Activated CD8-positive, alpha-beta T cell treated with anti-CD3 and anti-CD28 coated beads, Interleukin-2, amount 10 ng/mL, durations not matched to agents 7 days and 5 days (primary cell): ENCODE results near the gene ELMO1. TPM values are rescaled to one million over a fixed set of nuclear protein-coding genes. Genes with fewer than 3 reads are reported as not detected.

Experiments used
- ATAC-seq: fragments of 150-1000 bp; cut with Tn5 transposase; one replicate; pipeline ENCODE4 v1.10.0; 2021; ENCODE audit warnings: moderate library complexity
- CTCF ChIA-PET: fragments of 350-600 bp; sonication (Branson Sonifier 250); formaldehyde crosslinking; loops from one replicate; lab custom pipeline; 2021; ENCODE audit warnings: antibody characterized with exemption; lab: Charles Lee
- POLR2A ChIA-PET: fragments of 350-600 bp; sonication (Branson Sonifier 250); formaldehyde crosslinking; loops from one replicate; lab custom pipeline; 2021; ENCODE audit warnings: antibody characterized with exemption; lab: Charles Lee
- DNase-seq: peaks from one replicate; pipeline ENCODE4 v3.0.0-alpha.2; 2020
- H3K27ac Mint-ChIP-seq: one replicate; pipeline ENCODE4 v1.8.0; 2021; ENCODE audit warnings: mild to moderate bottlenecking, mixed read lengths
- H3K27me3 Mint-ChIP-seq: one replicate; pipeline ENCODE4 v1.8.0; 2021; ENCODE audit warnings: low read depth, mixed read lengths
- H3K36me3 Mint-ChIP-seq: one replicate; pipeline ENCODE4 v1.8.0; 2021; ENCODE audit warnings: low read depth, mixed read lengths
- H3K4me1 Mint-ChIP-seq: one replicate; pipeline ENCODE4 v1.8.0; 2021; ENCODE audit warnings: low read depth, mixed read lengths
- H3K4me3 Mint-ChIP-seq: one replicate; pipeline ENCODE4 v1.8.0; 2021; ENCODE audit warnings: mild to moderate bottlenecking, mixed read lengths
- H3K9me3 Mint-ChIP-seq: one replicate; pipeline ENCODE4 v1.8.0; 2022; ENCODE audit warnings: mixed read lengths; ENCODE audit not compliant: insufficient read depth
- total RNA-seq, 2 experiments: library from RNA; stranded (reverse); gene quantifications; one replicate each; pipeline ENCODE4 v1.2.3, GENCODE V29; 2021

The ELMO1 gene
- total RNA-seq, 2 experiments from 2014 or later: 64.0 to 68.5 TPM

DNA sequence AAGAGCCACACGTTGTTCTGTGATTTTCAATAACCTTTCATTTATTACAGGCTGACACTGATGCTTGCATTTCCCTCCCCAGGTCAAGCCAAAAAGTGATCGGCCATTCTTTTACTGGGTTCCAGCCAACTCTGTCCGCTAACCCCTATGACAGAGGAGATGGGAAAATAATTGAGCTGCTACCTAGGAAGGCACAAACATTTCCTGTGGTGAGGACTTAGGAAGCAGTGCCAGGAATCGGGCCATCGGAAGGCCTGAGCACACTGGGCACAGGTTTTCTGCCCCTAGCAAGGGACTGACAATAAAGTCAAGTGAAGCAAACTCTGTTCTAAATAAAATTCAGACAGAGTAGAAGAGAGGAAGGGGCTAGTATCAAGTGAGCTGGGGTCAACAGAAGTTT lies 411.4 kb downstream of the ELMO1 start:
- Mint-ChIP-seq H3K4me3 (no peak overlapping the region), H3K27ac (no peak overlapping the region), H3K36me3 (peaks cover 32% of the 10 kb centered on the region), H3K9me3 (peaks cover 14% of the 10 kb centered on the region), H3K4me1 (peaks cover 4% of the 10 kb centered on the region), H3K27me3 (no peaks in the 10 kb centered on the region)
- DNase-seq: no peak
- CTCF ChIA-PET: no interaction called here
- no peak for ATAC-seq
- POLR2A ChIA-PET: no interaction called here

DNA sequence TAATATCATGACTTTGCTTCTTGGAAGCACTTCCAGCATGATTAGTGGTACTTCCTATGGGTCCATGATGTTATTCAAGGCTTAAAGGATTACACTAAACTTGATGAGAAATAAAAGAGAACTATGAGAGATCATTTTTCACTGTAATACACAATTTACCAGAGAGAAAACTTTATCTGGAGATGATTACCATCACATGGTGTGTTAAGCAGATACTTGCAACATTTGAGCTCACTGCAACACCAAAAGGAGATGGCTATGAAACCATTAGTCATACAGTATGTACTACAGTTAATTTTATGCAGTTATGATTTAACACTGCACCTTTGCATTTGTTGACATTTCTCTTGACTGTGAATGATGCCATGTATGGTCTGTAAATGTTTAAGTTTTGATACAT lies 413.0 kb downstream of the ELMO1 start:
- ChIA-PET CTCF (interaction anchor here (1.0 to 1.2 kb wide), 2 partner anchors 10 to 28 kb away, joined by 3 to 5 read pairs; no protein-coding TSS in a partner anchor), POLR2A (no interaction called here)
- ATAC-seq (no peak), DNase-seq (no peak)
- no peaks in the 10 kb centered on the region for H3K27me3 Mint-ChIP-seq
- H3K4me1 Mint-ChIP-seq: peaks cover 17% of the 10 kb centered on the region
- peaks cover 14% of the 10 kb centered on the region for H3K9me3 Mint-ChIP-seq
- peaks cover 39% of the 10 kb centered on the region for H3K36me3 Mint-ChIP-seq
- no peak overlapping the region for H3K4me3 Mint-ChIP-seq
- H3K27ac Mint-ChIP-seq: no peak overlapping the region

DNA sequence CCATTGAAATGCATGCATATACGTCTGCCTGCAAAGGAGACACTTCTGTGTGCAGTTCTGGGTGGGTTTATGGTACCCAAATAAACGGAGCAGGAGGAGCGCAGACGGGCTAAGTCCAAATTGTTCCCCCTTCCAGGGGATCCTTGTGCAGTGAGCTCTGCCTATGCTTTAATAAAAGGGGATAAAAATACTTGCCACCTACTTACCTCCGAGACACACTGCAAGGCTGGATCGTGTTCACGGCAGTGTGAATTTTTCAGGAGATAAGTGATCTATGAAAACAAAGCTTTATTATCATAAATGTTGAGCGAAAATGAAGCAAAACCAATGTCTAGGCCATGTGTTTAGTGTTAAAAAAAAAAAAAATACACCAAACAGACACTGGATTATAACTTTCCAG lies 415.5 kb downstream of the ELMO1 start:
- peaks cover 29% of the 10 kb centered on the region for H3K36me3 Mint-ChIP-seq

DNA sequence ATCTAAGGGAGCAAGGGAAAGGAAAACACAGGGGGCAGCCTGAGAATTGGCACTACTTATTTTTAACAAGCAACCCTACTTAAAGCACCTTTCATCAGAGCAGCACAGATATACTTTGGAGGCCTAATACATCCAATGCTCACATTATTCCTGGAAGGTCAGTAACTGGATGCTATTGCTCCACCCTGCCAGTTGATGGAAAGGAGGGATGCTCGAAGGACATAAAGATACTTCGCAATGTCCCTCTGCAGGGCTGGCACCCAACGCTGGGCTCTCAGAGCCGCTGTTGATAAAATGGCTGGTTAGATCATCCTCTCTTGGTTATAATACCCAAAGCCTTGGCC lies 416.4 kb downstream of the ELMO1 start:
- ChIA-PET POLR2A (no interaction called here), CTCF (no interaction called here)
- Mint-ChIP-seq H3K27me3 (no peaks in the 10 kb centered on the region), H3K36me3 (peaks cover 24% of the 10 kb centered on the region), H3K4me3 (no peak overlapping the region), H3K9me3 (no peaks in the 10 kb centered on the region), H3K4me1 (peaks cover 29% of the 10 kb centered on the region), H3K27ac (no peak overlapping the region)
- no peak for DNase-seq
- ATAC-seq: no peak

More for the DNA sequence above, 415.5 kb downstream of the ELMO1 start:
- H3K27me3 Mint-ChIP-seq: no peaks in the 10 kb centered on the region
- no peak overlapping the region for H3K27ac Mint-ChIP-seq
- H3K4me1 Mint-ChIP-seq: peaks cover 29% of the 10 kb centered on the region
- ATAC-seq: no peak
- POLR2A ChIA-PET: no interaction called here
- H3K9me3 Mint-ChIP-seq: no peaks in the 10 kb centered on the region
- DNase-seq: no peak
- CTCF ChIA-PET: no interaction called here
- no peak overlapping the region for H3K4me3 Mint-ChIP-seq

DNA sequence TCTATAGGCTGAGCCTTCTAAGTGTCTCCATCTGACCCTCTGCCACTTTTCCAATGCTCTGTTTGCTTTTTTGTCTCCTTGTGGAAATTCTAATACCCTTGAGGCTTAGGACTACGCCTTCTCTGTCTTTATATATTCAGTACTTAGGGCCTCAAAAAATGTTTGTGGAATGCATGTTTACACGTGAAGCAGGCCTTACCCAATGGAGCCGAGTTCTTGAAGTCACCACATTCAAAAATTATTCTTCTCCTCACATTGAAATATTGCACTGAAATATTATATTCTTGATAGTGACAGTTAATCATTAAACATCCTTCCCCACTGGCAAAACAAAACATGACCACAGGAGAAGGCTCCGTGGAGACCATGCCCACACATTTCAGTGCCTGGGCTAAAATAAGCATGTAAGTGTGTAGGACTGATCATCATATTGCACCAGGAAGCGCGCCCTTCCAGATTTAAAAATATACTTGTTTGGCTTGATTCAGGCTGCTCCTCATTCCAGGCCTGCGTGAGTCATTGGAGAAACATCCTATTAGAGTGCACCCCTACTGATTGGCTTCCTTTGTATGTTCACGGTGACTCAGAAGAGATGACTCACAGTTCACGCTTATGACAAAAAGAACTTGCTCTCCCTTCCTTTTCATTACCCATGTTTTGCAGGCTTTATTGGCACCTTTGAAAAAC lies 416.9 kb downstream of the ELMO1 start:
- peaks cover 22% of the 10 kb centered on the region for H3K36me3 Mint-ChIP-seq
- H3K4me3 Mint-ChIP-seq: no peak overlapping the region
- H3K4me1 Mint-ChIP-seq: peaks cover 29% of the 10 kb centered on the region
- H3K27me3 Mint-ChIP-seq: no peaks in the 10 kb centered on the region
- DNase-seq (peak; percentile 27), ATAC-seq (peak; percentile 44)
- H3K9me3 Mint-ChIP-seq: no peaks in the 10 kb centered on the region
- ChIA-PET POLR2A (no interaction called here), CTCF (no interaction called here)
- H3K27ac Mint-ChIP-seq: no peak overlapping the region

DNA sequence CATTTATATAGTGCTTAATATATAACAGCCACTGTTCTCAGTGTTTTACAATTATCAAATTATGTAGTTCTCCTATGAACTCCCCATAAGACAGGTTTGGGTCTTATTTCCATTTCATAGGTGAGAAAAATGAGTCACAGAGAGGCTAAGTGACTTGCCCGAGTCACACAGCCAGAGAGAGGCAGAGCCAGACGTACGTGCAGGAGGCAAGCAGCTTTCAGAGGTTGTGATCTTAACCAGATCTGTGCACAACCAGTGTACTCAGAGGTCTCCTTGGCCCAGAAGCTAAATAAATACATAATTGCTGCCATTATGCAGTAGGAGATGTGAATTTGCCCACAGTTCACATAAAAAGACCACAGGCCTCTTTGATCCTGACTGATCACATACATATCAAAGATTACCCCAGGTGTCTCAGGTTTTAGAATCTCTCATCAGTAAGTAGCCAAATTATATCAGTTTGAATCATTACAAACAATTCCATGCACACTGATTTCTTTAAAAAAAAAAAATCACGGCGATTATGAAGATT lies 419.7 kb downstream of the ELMO1 start:
- POLR2A ChIA-PET: no interaction called here
- Mint-ChIP-seq H3K27ac (no peak overlapping the region), H3K27me3 (no peaks in the 10 kb centered on the region), H3K4me3 (no peak overlapping the region), H3K9me3 (no peaks in the 10 kb centered on the region), H3K36me3 (peaks cover 24% of the 10 kb centered on the region), H3K4me1 (peaks cover 29% of the 10 kb centered on the region)
- CTCF ChIA-PET: no interaction called here
- DNase-seq (peak; percentile 23), ATAC-seq (peak; percentile 49)

DNA sequence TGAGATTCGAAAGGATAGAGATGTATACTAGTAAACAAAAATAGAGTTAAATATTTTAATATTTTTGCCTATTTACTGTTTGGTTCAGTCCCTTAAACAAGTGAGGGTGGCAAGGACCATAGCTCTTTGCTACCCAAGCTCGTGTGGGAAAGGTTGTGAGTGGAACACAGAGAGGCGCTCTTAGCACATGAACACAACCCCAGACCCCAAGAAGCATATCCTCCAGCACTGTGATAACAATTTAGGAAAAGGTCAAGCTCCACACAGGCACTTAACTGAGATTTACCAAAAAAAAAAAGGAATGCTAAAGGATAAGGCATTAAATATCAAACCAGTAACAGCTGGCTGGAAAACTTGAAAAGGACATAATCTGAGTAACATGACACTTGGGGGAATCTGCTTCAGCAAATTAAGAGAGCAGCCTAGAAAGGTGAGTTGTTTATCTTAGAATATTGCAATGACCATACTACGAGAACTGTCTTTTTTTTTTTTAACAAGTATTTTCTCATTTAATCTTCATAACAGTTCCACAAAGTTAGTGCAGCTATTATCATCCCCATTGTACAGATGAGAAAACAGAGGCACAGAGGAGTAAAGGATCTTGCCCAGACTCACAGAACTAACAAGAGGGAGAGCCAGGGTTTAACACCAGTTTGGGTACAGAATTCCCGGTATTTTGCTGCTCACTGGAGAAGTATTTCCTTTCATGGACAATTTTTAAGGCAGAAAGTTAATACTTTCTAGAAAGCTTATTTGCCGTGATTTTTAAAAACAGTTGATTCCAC lies 420.9 kb downstream of the ELMO1 start:
- Mint-ChIP-seq H3K9me3 (no peaks in the 10 kb centered on the region), H3K4me1 (peaks cover 29% of the 10 kb centered on the region), H3K27ac (no peak overlapping the region), H3K36me3 (peaks cover 20% of the 10 kb centered on the region), H3K4me3 (no peak overlapping the region), H3K27me3 (no peaks in the 10 kb centered on the region)
- POLR2A ChIA-PET: interaction anchor here (0.7 kb wide), 1 partner anchor 42 kb away, joined by 4 read pairs; no protein-coding TSS in a partner anchor
- CTCF ChIA-PET: interaction anchor here (0.9 to 1.1 kb wide), 2 partner anchors 154 to 171 kb away, joined by 3 read pairs; no protein-coding TSS in a partner anchor
- DNase-seq (no peak), ATAC-seq (no peak)

DNA sequence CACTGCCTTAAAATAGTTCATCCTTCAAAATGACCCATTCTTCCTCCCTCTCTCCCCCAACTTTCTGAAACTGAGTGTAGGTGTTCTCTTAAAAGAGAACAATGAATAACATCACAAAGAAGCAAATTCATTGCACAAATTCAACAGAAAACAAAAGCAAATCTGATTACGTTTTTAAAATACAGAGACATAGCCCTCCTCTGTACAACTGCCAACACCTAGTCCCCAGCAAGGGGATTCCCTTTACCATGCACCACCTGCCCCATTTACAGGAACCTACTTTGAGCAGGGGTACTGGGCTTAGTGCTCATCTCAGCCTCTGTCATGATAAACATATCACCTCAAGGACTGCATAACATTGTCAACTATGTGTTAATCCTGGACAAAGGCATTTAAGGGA lies 421.6 kb downstream of the ELMO1 start:
- H3K27me3 Mint-ChIP-seq: no peaks in the 10 kb centered on the region
- DNase-seq (no peak), ATAC-seq (no peak)
- no peaks in the 10 kb centered on the region for H3K9me3 Mint-ChIP-seq
- peaks cover 15% of the 10 kb centered on the region for H3K36me3 Mint-ChIP-seq
- no peak overlapping the region for H3K4me3 Mint-ChIP-seq
- no peak overlapping the region for H3K27ac Mint-ChIP-seq
- POLR2A ChIA-PET: interaction anchor here (0.7 kb wide), 1 partner anchor 41 kb away, joined by 4 read pairs; no protein-coding TSS in a partner anchor
- CTCF ChIA-PET: interaction anchor here (0.9 to 1.1 kb wide), 2 partner anchors 155 to 171 kb away, joined by 3 read pairs; no protein-coding TSS in a partner anchor
- peaks cover 24% of the 10 kb centered on the region for H3K4me1 Mint-ChIP-seq

DNA sequence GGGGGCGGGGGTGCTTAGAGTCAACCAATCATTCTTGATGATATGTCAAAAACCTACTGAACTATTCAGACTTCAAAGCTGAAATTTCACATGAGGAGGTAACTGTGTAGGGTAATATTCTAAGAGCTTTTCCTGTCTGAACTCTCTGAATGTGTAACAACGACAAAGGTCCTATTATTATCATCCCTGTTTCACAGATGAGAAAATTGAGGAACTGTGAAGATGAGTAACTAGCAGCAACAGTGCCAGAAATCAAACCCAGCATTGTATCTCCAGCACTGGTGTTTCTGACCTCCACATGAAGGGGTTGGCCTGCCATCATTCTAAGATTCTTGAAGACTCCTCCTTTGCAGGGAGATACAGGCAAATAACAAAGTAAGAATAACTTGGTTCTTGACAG lies 429.7 kb downstream of the ELMO1 start:
- CTCF ChIA-PET: interaction anchor here (1.5 kb wide), 1 partner anchor 158 kb away, joined by 3 read pairs; no protein-coding TSS in a partner anchor
- Mint-ChIP-seq H3K9me3 (no peaks in the 10 kb centered on the region), H3K4me3 (no peak overlapping the region), H3K27ac (no peak overlapping the region), H3K27me3 (no peaks in the 10 kb centered on the region), H3K36me3 (peaks cover 21% of the 10 kb centered on the region), H3K4me1 (peaks cover 11% of the 10 kb centered on the region)
- POLR2A ChIA-PET: no interaction called here
- no peak for ATAC-seq
- DNase-seq: no peak

DNA sequence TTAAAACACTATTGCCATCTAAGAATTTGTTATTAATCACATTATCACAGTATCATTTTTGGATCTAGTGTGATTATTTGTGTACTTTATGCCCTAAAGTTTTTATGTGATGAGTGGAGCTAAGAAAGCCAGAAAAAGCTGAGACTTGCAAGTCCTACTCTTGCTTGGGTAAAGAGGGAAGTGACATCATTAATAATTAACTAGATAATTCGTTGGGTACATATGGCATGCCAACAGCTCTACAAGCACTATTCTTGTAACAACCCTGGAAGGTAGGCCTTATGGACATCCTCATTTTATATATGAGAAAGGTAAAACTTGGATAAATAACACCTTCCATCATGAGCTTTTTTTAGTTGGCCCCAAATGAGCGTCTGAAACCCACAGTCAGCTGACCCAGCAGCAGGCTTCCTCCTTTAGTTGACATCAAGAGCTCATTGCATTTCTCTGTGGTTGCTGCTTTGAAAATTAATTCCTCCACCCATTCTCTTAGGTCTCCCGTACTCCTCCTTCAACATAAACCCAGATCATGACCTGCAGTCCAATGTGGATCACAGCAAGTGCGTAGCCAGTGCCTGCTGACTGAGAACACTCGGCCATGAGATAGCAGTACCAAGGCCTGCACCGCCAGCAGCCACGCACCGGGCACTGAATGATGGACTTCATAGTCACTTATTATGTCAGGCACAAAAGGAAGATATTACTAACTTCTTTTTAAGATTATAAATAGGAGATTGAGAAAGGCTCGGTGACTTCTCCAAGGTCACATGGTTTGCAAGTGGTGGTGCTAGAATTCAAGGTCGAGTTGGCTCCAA lies 432.4 kb downstream of the ELMO1 start:
- Mint-ChIP-seq H3K4me3 (no peak overlapping the region), H3K4me1 (peaks cover 11% of the 10 kb centered on the region), H3K9me3 (no peaks in the 10 kb centered on the region), H3K27ac (peak overlapping the region; percentile 7), H3K36me3 (peaks cover 24% of the 10 kb centered on the region), H3K27me3 (no peaks in the 10 kb centered on the region)
- no peak for ATAC-seq
- ChIA-PET CTCF (interaction anchor here (1.1 to 1.6 kb wide), 2 partner anchors 10 to 35 kb away, joined by 3 read pairs; no protein-coding TSS in a partner anchor), POLR2A (no interaction called here)
- DNase-seq: no peak

DNA sequence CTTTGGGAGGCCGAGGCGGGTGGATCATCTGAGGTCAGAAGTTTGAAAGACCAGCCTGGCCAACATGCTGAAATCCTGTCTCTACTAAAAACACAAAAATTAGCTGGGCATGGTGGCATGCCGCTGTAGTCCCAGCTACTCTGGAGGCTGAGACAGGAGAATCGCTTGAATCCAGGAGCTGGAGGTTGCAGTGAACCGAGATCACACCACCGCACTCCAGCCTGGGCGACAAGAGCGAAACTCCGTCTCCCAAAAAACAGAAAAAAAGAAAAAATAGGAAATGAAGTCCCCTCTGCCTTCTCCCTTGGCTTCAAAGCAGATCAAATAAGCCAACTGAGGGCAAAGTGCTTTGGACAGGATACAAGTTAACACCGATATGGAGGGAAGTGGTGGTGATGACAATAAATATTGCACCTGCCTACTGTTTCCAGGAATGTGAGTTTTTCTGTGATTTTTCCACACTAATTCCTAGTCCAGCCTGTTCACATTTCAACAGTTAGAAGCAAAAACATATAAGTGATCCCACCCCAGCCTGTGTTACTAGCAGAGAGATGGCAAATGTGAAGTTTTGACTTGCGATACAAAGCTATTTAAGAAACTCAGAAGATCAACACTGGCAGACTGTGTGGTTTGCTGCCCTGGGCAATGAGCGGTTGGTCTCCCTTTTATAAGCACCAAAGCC lies 433.2 kb downstream of the ELMO1 start:
- H3K27ac Mint-ChIP-seq: no peak overlapping the region
- H3K9me3 Mint-ChIP-seq: no peaks in the 10 kb centered on the region
- no peaks in the 10 kb centered on the region for H3K27me3 Mint-ChIP-seq
- ChIA-PET POLR2A (no interaction called here), CTCF (interaction anchor here (1.6 kb wide), 1 partner anchor 34 kb away, joined by 3 read pairs; no protein-coding TSS in a partner anchor)
- peaks cover 11% of the 10 kb centered on the region for H3K4me1 Mint-ChIP-seq
- H3K4me3 Mint-ChIP-seq: no peak overlapping the region
- no peak for ATAC-seq
- DNase-seq: no peak
- H3K36me3 Mint-ChIP-seq: peaks cover 24% of the 10 kb centered on the region
